Suprapubic skin (tissue), 3 donors: ENCODE results near the gene MDN1.

Source experiments
- POLR2AphosphoS5 ChIP-seq, 3 donors: sonication (generic); formaldehyde crosslinking; IDR thresholded peaks; one replicate each; pipeline ENCODE4 v1.6.1; 2017; ENCODE audit warnings: antibody characterized with exemption in 3 of 3
- TF ChIP-seq, protein P1 (sequence below), 2 donors: fragments of 200-600 bp in 1 of 2; fragments of 450-650 bp in 1 of 2; sonication (generic) in 1 of 2; IDR thresholded peaks; one replicate each; pipeline ENCODE4 v1.5.1; 2016 to 2019; ENCODE audit warnings: antibody characterized with exemption in 2 of 2, mild to moderate bottlenecking in 1 of 2, moderate library complexity in 1 of 2

DNA sequence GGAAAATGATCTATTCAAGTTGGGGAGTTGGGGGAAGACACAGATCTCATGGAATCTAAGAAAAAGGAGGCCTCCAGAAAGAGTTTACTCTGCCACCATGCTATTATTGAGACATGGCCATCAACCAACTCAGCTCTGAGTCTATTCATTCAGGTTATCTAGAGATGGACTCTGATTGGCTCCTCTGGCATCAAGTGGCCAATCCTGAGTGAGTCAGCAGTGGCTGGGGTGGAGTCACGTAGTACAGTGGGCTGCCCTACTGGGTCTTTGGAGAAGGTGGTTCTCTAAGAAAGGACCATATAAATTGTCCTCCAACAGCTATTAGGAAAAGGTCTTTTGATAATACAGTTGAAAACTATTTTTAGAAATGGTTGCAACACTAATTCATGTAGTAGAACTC lies 223.1 kb downstream of the MDN1 start:
- TF ChIP-seq, protein P1, sequence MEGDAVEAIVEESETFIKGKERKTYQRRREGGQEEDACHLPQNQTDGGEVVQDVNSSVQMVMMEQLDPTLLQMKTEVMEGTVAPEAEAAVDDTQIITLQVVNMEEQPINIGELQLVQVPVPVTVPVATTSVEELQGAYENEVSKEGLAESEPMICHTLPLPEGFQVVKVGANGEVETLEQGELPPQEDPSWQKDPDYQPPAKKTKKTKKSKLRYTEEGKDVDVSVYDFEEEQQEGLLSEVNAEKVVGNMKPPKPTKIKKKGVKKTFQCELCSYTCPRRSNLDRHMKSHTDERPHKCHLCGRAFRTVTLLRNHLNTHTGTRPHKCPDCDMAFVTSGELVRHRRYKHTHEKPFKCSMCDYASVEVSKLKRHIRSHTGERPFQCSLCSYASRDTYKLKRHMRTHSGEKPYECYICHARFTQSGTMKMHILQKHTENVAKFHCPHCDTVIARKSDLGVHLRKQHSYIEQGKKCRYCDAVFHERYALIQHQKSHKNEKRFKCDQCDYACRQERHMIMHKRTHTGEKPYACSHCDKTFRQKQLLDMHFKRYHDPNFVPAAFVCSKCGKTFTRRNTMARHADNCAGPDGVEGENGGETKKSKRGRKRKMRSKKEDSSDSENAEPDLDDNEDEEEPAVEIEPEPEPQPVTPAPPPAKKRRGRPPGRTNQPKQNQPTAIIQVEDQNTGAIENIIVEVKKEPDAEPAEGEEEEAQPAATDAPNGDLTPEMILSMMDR (IDR thresholded peaks at IDR 0.05), result no peak
- TF ChIP-seq POLR2AphosphoS5 (IDR thresholded peaks at IDR 0.05), result no peak
